SIG-M5 treated with dmso at 0.1 percent for 504 hours (cell line): ENCODE measurements around the gene FLOT2.
A peak's percentile ranks its signal among the peaks of the same experiment; 100 is the strongest.
"Not testable (repeated sequence)": the region's sequence is repeated elsewhere in the genome, so short reads cannot be mapped to it uniquely, and the experiment has no call there.

Source experiments
- DNase-seq: peaks from one replicate; lab custom pipeline; 2025; ENCODE audit not compliant: unreplicated experiment; lab: John Stamatoyannopoulos, UW

FLOT2 gene

GRCh38 chr17:28896491-28896883 lies 1.0 kb downstream of the FLOT2 start:
- no peak for DNase-seq

DNA sequence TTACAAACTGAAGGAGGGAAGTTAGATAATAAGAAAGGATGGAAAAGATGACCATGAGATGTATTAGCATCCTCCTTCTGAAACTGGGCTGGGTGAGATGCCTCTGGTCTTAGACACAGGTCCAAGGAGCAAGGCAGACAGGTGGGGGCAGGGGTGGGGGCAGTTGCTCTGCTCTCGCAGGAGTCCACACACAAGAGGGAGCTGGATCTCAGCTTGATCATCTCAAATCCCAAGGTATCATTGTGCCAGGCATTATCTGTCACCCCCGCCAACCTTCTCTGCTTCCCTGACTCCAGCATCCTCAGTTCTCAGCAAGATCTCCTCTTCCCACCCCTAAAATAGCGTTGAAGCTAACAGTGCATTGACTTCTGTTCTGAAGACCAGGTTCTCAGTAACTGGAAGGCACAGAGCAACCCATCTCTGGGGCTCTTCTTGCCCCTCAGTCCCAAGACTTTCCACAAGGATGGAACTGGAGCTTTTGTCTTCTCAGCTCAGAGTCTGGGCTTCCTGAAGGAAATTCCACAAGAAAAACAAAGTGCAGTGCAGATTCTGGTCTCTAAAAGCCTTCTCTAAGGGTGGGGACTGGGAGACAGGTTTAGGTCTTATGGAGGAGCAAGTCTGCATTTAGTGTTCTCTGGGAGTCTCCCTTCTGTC lies 1.6 kb downstream of the FLOT2 start:
- DNase-seq: no peak

DNA sequence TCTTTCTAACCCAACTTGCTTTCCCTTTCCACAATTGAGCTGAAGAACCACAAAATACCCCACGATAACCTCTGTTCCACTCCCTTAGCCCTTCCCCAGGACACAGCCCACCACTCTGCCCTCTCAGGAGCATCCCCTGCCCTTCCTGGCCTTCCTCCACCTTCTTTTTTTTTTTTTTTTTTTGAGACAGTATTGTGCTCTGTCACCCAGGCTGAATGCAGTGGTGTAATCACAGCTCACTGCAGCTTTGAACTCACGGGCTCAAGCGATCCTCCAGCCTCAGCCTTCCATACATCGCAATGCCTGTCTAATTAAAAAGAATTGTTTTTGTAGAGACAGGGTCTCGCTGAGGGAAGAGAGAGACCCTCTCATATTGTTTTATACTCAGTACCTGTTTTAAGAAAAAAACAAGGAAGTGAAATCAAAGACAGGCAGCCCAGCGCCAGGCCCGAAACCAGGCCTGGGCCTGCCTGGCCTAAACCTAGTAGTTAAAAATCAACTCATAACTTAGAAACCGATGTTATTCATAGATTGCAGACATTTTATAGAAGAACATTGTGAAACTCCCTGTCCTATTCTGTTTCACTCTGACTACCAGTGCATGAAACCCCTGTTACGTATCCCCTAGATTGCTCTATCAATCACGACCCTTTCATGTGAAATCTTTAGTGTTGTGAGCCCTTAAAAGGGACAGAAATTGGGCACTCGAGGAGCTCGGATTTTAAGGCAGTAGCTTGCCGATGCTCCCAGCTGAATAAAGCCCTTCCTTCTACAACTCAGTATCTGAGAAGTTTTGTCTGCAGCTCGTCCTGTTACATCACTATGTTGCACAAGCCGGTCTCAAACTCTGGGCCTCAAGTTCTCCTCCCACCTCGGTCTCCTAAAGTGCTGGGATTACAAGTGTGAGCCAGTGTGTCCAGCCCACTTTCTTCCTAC lies 4.0 kb downstream of the FLOT2 start:
- peak; percentile 89 for DNase-seq

DNA sequence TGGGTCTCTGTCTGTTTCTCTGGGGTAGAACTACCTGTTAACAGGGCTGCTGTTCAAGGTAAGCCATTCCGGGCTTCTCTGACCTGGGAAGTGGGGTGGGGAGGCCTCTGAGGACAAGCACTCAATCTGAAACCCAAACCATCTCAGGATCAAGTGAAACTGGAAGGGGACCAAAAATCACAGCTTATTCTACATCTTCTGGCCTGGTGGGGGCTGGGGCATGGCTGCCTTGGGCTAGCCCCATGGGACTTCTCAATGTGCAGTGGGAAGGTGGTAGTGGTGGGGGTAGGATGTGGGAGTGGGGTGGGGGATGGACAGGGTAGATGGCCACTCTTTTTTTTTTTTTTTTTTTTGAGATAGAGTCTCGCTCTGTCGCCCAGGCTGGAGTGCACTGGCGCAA lies 5.5 kb downstream of the FLOT2 start:
- no peak for DNase-seq

GRCh38 chr17:28891201-28891600 lies 6.3 kb downstream of the FLOT2 start:
- DNase-seq: no peak

- no peak for DNase-seq
These were observed 7.5 kb downstream of the FLOT2 start for GRCh38 chr17:28889996-28890395.

- DNase-seq: no peak
These were observed 8.7 kb downstream of the FLOT2 start for GRCh38 chr17:28888832-28889231.

DNA sequence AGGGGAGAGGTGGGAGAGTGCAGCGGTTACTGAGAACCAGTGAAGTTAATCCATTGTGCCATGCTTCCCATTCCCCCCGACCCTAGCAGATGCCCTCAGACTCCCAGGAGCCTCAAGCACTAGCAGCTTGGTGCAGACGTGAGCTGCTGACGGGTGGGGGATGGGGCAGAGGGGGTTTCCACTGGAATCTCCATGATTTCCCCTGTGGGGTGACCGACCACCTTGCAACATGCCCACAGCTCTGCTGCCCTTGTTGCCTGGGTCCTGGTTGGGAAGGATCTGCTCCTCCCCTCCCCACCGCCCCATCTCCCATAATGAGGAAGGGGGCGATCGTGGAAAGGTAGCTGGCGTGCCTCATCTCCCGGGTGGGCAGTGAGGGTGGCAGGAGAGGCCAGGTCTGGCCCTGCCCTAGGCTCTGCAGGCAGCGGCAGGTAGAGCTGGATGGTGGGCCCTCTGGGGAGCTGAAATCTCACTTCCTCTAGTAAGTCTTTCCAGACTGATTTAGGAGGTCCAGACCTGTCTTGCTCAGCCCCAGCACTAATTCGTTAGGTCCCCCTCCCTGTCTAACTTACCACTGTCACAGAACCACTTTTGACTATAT lies 9.6 kb downstream of the FLOT2 start:
- DNase-seq: no peak

DNA sequence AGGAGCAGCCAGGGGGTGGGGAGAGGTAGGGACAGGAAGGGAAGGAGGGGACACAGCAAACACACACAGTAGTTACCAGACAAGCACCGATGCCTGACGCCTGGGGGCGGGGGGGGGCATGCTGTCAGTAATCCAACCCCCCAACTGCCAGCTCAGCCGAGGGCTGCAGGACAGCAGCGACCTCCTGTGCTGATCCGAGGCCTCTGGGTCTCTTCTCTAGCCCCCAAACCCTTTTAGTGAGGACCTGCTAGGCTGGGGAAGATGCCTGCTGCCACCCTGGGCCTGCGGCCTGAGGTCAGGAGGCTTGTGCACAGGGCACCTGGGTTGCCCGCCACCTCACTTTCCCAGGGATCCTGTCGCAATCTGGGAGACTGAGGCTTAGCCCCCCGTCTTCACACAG lies 11.6 kb downstream of the FLOT2 start:
- DNase-seq: no peak

- DNase-seq: no peak
These were observed 12.2 kb downstream of the FLOT2 start for GRCh38 chr17:28885363-28885762.

DNA sequence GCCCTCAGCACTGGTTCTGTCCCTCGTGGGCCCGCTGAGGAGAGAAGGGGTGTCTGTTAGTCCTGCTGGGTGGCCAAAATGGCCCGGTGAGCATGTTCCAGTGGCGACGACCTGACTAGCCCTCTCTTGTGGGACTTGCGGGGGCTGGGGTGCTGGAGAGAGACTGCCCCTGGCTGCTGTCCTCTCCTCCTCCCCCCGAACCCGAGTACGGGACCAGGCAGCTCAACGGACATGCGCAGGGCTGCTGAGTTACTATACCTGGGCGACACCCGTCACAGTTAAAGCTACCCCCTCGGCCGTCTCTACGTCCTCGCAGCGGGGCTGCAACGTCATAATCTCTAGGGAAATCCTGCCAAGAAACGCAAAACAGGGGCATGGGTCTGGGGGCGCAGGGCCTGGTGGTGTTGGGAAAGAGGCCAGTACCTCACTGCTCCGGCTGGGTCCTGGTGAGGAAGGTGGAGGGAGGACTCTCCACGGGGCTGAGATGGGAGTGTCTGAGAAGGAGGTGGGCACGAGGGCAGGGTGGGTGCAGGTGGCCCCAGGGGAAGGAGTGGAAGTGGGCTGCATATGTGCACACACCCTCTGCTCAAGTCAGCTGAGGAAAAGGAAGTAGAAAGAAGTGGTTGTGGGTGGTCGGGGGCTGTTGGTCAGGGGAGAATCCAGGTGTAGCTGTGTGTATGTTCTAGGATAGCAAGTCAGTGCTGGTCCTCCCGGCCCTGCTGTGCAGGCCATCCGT lies 13.4 kb downstream of the FLOT2 start:
- DNase-seq: no peak

- no peak for DNase-seq
These were observed 15.2 kb downstream of the FLOT2 start for GRCh38 chr17:28882154-28882895.

- DNase-seq: no peak
These were observed 15.9 kb downstream of the FLOT2 start for GRCh38 chr17:28881533-28882056.

DNA sequence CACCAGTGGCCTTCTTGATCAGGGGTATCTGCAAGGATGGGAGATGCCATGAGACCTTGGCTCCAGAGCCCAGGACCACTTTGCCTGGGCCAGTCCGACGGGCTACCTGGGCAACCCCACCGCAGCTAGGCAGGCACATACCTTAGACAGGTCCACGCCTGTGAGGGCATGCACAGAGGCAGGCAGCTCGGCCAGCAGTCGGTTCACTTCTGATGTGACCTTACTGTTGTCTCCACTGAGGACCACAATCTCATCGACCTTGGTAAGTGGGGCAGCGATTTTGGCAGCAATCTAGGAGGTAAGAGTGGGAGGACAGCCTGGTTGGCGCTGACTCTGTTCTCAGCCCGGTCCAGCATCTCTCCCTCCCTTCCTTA lies 17.0 kb downstream of the FLOT2 start:
- no peak for DNase-seq

DNA sequence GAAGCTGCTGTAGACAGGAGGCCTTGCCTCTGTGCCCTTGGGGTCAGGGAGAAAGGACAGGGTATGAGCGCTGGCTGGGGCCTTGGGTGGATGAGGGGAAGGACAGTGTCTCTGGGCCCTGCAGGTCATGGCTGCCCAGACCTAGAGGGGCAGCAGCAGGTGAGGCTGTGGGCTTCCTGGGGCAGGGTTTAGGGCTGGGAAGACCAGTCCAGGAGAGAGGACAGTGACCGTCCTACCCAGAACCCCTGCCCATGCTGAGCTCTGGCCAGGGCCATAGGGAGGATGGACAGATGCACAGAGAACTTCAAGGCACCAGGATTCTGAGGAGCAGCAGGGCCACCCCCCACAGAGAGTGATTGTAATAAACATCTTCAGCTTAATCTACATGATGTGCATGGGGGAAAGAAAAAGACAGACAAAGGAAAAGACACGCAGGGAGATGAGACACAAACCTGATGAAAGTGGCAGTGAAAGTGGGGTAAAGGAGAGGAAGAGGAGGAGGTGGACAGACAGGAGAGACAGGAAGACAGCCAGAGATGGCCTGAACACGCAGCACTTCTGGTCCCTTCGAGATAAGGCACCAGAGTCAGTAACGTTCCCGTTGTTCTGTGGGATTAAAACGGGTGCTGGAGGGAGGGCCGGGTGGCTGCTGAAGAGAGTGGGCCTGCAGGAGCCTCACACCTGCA lies 17.5 kb downstream of the FLOT2 start:
- DNase-seq: no peak

DNA sequence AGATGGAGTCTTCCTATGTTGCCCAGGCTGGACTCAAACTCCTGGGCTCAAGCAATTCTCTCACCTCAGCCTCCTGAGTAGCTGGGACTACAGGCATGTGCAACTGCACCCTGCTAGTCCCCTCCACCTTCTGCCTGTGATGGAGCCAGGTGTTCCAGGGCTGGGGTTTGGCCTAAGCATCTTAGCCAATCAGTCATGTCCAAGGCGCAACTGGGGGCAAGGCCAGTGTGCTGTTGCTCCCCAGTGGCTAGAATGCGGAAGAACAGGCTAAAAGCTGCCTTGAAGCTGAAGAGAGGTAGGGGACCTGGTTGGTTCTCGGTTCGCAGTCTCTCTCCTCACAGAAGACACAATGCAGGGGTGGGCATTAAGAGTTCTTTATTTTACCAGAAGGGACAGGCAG lies 18.6 kb downstream of the FLOT2 start:
- DNase-seq: peak; percentile 30

GRCh38 chr17:28878158-28878910 lies 19.2 kb downstream of the FLOT2 start:
- no peak for DNase-seq

- not testable (repeated sequence) for DNase-seq
These were observed 20.3 kb downstream of the FLOT2 start for GRCh38 chr17:28877150-28877711.
